Gastrocnemius medialis (tissue), 4 donors: Measurements from ENCODE around the gene NXPH3. TPM values are rescaled to one million over a fixed set of nuclear protein-coding genes. Genes with fewer than 3 reads are reported as not detected.

ENCODE experiments used
- ATAC-seq, 2 donors: fragments of 150-250 bp; one replicate each; pipeline ENCODE4 v1.9.1; 2016
- DNase-seq, 2 donors: peaks; one replicate each; pipeline ENCODE4 v3.0.0-alpha.2; 2019
- H3K27ac ChIP-seq, 4 donors: fragments of 200-600 bp; sonication (generic); 1 replicate in 1 of 4; 2 replicates in 3 of 4; pipeline ENCODE4 v1.5.1; 2016 to 2018; ENCODE audit warnings: mild to moderate bottlenecking in 2 of 4, moderate library complexity in 1 of 4
- H3K27me3 ChIP-seq, 3 donors: fragments of 200-600 bp; sonication (generic) in 2 of 3; 1 replicate in 1 of 3; 2 replicates in 2 of 3; pipeline versions ENCODE4 v1.5.1 to v1.6.0; 2016 to 2019; ENCODE audit warnings: mild to moderate bottlenecking in 1 of 3, moderate library complexity in 1 of 3
- H3K36me3 ChIP-seq, 2 donors: fragments of 200-600 bp; sonication (generic) in 1 of 2; one replicate each; pipeline ENCODE4 v1.5.1; 2017 to 2018
- H3K4me1 ChIP-seq, 2 donors: fragments of 200-600 bp; sonication (generic) in 1 of 2; one replicate each; pipeline ENCODE4 v1.5.1; 2016 to 2017; ENCODE audit warnings: mild to moderate bottlenecking in 2 of 2
- H3K4me3 ChIP-seq, 4 donors: fragments of 200-600 bp; sonication (generic) in 3 of 4; 1 replicate in 1 of 4; 2 replicates in 3 of 4; pipeline ENCODE4 v1.5.1; 2016 to 2019; ENCODE audit warnings: mild to moderate bottlenecking in 2 of 4
- H3K9me3 ChIP-seq, 3 donors: fragments of 200-600 bp; sonication (generic) in 2 of 3; 1 replicate in 1 of 3; 2 replicates in 2 of 3; pipeline ENCODE4 v1.5.1; 2016 to 2019
- POLR2A ChIP-seq, 2 donors: fragments of 450-650 bp; IDR thresholded peaks; one replicate each; pipeline ENCODE4 v1.6.1; 2017; ENCODE audit warnings: antibody characterized with exemption in 2 of 2, mild to moderate bottlenecking in 2 of 2, moderate library complexity in 2 of 2
- in situ Hi-C, 4 donors: fragments of 200-750 bp; cut with MboI; loops; one replicate each; pipeline versions ENCODE4 v1.15.0 to v1.8.0; 2017; ENCODE audit warnings: low sequenced_read_pairs in 4 of 4
- intact Hi-C: fragments of 100-400 bp; cut with DNase I; formaldehyde crosslinking; loops from one replicate; pipeline ENCODE4 v1.15.1; 2023; ENCODE audit warnings: low total_unique reads
- total RNA-seq, 4 donors: library from RNA; depleted of rRNA; stranded (reverse); fragments of >200 nt; gene quantifications; one replicate each; pipeline versions ENCODE4 v1.1.0 to v1.2.3, GENCODE V29; 2016
- TF ChIP-seq, protein P1 (sequence below), 5 experiments: fragments of 450-650 bp in 3 of 5; fragments of 200-600 bp in 2 of 5; sonication (generic) in 2 of 5; IDR thresholded peaks in 4 of 5; conservative IDR thresholded peaks in 1 of 5; 1 replicate in 4 of 5; 2 replicates in 1 of 5; pipeline ENCODE4 v1.5.1; 2016 to 2019; ENCODE audit warnings: antibody characterized with exemption in 5 of 5, mild to moderate bottlenecking in 3 of 5, moderate library complexity in 3 of 5

NXPH3 gene
- total RNA-seq, 4 donors from 2014 or later = 1.3 to 3.0 (median 1.7) TPM

- Histone ChIP-seq H3K9me3 (no peaks in the 10 kb centered on the region), H3K27me3 (peaks cover 0 to 4% (median 0%) of the 10 kb centered on the region in 3 donors), H3K36me3 (no peaks in the 10 kb centered on the region), H3K27ac (no peak overlapping the region), H3K4me1 (peaks cover 31 to 33% of the 10 kb centered on the region in 2 donors), H3K4me3 (no peak overlapping the region)
- DNase-seq (no peak), ATAC-seq (no peak)
- in situ Hi-C loops = loop anchor here (5.0 to 25.0 kb wide), 6 partner anchors 121 to 416 kb away; partner anchors contain the start of genes DLX3 (in 3 of the 4) and TAC4 (in 1 of the 4)
- intact Hi-C loops = no loop called here
- TF ChIP-seq POLR2A (IDR thresholded peaks at IDR 0.05) = no peak
- TF ChIP-seq, protein P1, sequence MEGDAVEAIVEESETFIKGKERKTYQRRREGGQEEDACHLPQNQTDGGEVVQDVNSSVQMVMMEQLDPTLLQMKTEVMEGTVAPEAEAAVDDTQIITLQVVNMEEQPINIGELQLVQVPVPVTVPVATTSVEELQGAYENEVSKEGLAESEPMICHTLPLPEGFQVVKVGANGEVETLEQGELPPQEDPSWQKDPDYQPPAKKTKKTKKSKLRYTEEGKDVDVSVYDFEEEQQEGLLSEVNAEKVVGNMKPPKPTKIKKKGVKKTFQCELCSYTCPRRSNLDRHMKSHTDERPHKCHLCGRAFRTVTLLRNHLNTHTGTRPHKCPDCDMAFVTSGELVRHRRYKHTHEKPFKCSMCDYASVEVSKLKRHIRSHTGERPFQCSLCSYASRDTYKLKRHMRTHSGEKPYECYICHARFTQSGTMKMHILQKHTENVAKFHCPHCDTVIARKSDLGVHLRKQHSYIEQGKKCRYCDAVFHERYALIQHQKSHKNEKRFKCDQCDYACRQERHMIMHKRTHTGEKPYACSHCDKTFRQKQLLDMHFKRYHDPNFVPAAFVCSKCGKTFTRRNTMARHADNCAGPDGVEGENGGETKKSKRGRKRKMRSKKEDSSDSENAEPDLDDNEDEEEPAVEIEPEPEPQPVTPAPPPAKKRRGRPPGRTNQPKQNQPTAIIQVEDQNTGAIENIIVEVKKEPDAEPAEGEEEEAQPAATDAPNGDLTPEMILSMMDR (IDR thresholded peaks at IDR 0.05 in 4 of 5, conservative IDR thresholded peaks at IDR 0.05 in 1 of 5) = no peak
Measured at GRCh38 chr17:49571283-49571682, 4.4 kb upstream of the NXPH3 start.

DNA sequence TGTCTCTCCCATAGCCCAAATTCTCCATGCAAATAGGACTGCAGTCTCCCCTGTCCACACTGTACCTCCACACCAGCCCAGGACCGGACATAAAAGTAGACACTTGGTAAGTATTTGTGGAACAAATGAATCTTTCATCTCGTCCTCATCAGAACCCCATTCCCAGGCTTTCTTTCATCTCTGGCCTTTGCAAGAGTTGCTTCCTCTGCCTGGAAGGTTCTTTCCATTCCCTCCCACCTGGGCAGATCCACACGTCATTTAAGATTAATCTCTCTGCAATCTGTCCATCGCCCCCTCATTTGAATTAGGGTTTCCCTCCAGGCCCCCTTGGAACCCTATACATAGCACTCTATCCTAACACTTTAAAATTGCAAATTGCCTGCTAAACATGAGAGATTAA lies 3.9 kb upstream of the NXPH3 start:
- H3K4me1 ChIP-seq = peaks cover 26 to 33% of the 10 kb centered on the region in 2 donors
- intact Hi-C loops (no loop called here), in situ Hi-C loops (loop anchor here (5.0 to 25.0 kb wide), 6 partner anchors 121 to 416 kb away; partner anchors contain the start of genes DLX3 (in 3 of the 4) and TAC4 (in 1 of the 4))
- no peaks in the 10 kb centered on the region for H3K36me3 ChIP-seq
- TF ChIP-seq, protein P1 (IDR thresholded peaks at IDR 0.05 in 4 of 5, conservative IDR thresholded peaks at IDR 0.05 in 1 of 5) = no peak
- TF ChIP-seq POLR2A (IDR thresholded peaks at IDR 0.05) = no peak
- peaks cover 0 to 4% (median 0%) of the 10 kb centered on the region in 3 donors for H3K27me3 ChIP-seq
- no peak overlapping the region for H3K27ac ChIP-seq
- ATAC-seq (no peak), DNase-seq (no peak)
- no peaks in the 10 kb centered on the region for H3K9me3 ChIP-seq
- H3K4me3 ChIP-seq = no peak overlapping the region

GRCh38 chr17:49572226-49572625 lies 3.4 kb upstream of the NXPH3 start:
- no peak for DNase-seq
- no peak for TF ChIP-seq POLR2A (IDR thresholded peaks at IDR 0.05)
- TF ChIP-seq, protein P1 (IDR thresholded peaks at IDR 0.05 in 4 of 5, conservative IDR thresholded peaks at IDR 0.05 in 1 of 5) = no peak
- no peaks in the 10 kb centered on the region for H3K36me3 ChIP-seq
- in situ Hi-C loops = loop anchor here (5.0 to 25.0 kb wide), 6 partner anchors 120 to 415 kb away; partner anchors contain the start of genes DLX3 (in 3 of the 4) and TAC4 (in 1 of the 4)
- H3K27ac ChIP-seq = no peak overlapping the region
- no peaks in the 10 kb centered on the region for H3K9me3 ChIP-seq
- peaks cover 0 to 4% (median 0%) of the 10 kb centered on the region in 3 donors for H3K27me3 ChIP-seq
- H3K4me3 ChIP-seq = no peak overlapping the region
- intact Hi-C loops = no loop called here
- ATAC-seq = no peak
- H3K4me1 ChIP-seq = peaks cover 21 to 33% of the 10 kb centered on the region in 2 donors

DNA sequence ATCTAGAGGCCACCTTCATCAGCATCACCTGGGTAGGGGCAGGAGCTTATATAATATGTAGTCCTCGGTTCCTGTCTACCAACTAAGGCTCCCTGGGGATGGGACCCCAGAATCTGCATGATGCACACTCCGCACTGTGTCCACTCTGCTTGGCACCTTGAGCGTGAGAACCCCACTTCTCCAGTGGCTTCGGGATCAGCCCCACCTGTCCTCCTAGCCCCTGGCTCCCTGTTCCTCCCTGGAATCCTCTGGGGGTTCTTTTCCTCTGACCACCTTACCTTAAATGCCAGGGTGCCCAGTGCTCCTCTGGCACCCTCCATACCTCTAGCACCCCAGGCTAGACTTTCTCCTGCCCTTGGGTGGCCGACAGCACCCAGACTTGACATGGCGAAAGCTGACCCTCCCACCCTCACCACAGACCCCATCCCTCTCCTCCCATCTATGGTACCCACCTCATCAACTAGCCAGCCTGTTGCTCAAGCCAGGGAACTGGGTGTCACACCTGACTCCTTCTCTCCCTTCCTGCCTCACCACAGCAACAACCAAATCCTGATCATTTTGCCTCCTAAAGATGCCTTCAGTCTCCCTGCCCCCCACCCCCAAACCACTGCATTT lies 2.8 kb upstream of the NXPH3 start:
- Histone ChIP-seq H3K27me3 (peaks cover 0 to 4% (median 0%) of the 10 kb centered on the region in 3 donors), H3K9me3 (no peaks in the 10 kb centered on the region), H3K4me1 (peaks cover 15 to 30% of the 10 kb centered on the region in 2 donors), H3K27ac (no peak overlapping the region), H3K4me3 (no peak overlapping the region), H3K36me3 (no peaks in the 10 kb centered on the region)
- in situ Hi-C loops (loop anchor here (5.0 to 25.0 kb wide), 6 partner anchors 119 to 414 kb away; partner anchors contain the start of genes DLX3 (in 3 of the 4) and TAC4 (in 1 of the 4)), intact Hi-C loops (no loop called here)
- DNase-seq = no peak
- no peak for ATAC-seq
- TF ChIP-seq POLR2A (IDR thresholded peaks at IDR 0.05) = no peak
- TF ChIP-seq, protein P1 (IDR thresholded peaks at IDR 0.05 in 4 of 5, conservative IDR thresholded peaks at IDR 0.05 in 1 of 5) = no peak
